ENCODE measurements around the gene UPK1A.

UPK1A gene

DNA sequence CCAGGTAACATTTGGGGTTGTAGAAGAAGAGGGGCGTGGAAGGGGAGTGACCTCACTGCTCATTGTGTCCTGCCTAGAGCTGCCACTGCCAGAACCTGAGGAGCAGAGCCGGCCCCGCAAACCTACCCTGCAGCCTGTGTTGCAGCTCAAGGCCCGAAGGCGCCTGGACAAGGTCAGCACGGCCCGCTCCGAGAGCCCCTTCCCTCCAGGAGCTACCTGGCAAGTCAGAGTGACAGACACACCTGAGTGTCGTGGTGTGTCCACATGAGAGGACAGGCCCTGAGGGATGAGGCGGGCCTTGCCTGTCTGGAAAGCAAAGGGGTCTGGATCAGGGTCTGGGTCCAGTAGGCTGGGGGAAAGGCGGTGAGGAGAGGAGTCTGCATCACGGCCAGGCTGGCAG lies 58.2 kb downstream of the UPK1A start:
- Histone ChIP-seq H3K27me3 (no peaks in the 10 kb centered on the region), H3K4me1 (no peaks in the 10 kb centered on the region), H3K4me3 (ENCODE audit: low read depth, low read length) (no peak overlapping the region), H3K9me3 (no peaks in the 10 kb centered on the region), H3K36me3 (peaks cover 88% of the 10 kb centered on the region)
- DNase-seq, result no peak
- TF ChIP-seq, protein P1, sequence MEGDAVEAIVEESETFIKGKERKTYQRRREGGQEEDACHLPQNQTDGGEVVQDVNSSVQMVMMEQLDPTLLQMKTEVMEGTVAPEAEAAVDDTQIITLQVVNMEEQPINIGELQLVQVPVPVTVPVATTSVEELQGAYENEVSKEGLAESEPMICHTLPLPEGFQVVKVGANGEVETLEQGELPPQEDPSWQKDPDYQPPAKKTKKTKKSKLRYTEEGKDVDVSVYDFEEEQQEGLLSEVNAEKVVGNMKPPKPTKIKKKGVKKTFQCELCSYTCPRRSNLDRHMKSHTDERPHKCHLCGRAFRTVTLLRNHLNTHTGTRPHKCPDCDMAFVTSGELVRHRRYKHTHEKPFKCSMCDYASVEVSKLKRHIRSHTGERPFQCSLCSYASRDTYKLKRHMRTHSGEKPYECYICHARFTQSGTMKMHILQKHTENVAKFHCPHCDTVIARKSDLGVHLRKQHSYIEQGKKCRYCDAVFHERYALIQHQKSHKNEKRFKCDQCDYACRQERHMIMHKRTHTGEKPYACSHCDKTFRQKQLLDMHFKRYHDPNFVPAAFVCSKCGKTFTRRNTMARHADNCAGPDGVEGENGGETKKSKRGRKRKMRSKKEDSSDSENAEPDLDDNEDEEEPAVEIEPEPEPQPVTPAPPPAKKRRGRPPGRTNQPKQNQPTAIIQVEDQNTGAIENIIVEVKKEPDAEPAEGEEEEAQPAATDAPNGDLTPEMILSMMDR (IDR thresholded peaks at IDR 0.05; ENCODE audit: low read depth, low read length), result no peak

DNA sequence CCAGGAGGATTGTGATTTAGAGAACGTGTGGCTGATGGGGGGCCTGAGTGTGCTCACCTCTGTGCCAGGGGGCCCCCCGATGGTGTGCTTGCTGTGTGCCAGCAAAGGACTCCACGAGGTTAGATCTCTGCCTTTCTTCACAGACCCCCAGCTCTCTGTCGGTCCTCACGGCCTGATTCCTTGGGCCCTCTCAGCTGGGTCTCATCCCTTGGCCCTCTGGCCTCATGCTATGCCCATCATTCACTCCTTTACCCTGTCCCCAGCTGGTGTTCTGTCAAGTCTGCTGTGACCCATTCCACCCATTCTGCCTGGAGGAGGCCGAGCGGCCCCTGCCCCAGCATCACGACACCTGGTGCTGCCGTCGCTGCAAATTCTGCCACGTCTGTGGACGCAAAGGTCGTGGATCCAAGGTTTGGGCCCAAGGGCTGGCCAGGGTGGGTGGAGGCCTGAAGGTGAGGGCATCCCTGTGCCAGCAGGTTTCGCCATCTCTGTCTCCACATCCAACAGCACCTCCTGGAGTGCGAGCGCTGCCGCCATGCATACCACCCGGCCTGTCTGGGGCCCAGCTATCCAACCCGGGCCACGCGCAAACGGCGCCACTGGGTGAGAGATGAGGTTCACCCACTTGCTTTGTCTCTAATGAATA lies 59.0 kb downstream of the UPK1A start:
- Histone ChIP-seq H3K9me3 (no peaks in the 10 kb centered on the region), H3K4me3 (ENCODE audit: low read depth, low read length) (no peak overlapping the region), H3K27me3 (no peaks in the 10 kb centered on the region), H3K36me3 (peaks cover 88% of the 10 kb centered on the region), H3K4me1 (no peaks in the 10 kb centered on the region)
- TF ChIP-seq, protein P1 (IDR thresholded peaks at IDR 0.05; ENCODE audit: low read depth, low read length), result no peak
- no peak for DNase-seq

DNA sequence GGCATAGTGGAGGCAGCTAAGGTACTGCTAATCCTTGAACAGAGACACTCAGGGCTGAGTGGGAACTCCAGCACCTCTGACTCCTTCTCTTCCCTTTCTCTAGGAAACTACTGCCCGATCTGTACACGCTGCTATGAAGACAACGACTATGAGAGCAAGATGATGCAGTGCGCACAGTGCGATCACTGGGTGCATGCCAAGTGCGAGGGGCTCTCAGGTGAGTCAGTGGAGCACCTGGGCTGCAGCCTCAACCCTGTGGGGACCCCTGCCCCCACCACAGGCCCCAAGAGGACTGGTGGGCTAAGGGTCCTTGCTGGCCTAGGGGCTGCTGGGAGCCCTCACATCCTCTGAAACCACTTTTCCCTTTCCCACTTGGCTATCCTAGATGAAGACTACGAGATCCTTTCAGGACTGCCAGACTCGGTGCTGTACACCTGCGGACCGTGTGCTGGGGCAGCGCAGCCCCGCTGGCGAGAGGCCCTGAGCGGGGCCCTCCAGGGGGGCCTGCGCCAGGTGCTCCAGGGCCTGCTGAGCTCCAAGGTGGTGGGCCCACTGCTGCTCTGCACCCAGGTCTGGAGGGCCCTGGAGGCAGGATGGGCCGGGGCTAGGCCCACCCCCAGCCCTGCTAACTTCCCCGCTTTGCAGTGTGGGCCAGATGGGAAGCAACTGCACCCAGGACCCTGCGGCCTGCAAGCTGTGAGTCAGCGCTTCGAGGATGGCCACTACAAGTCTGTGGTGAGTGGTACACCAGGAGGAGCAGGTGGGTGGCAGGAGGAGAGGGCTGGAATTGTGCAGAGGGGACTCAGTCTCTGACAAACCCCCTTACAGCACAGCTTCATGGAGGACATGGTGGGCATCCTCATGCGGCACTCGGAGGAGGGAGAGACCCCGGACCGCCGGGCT lies 61.0 kb downstream of the UPK1A start:
- H3K4me1 ChIP-seq, result no peaks in the 10 kb centered on the region
- H3K27me3 ChIP-seq, result no peaks in the 10 kb centered on the region
- TF ChIP-seq, protein P1 (IDR thresholded peaks at IDR 0.05; ENCODE audit: low read depth, low read length), result no peak
- H3K36me3 ChIP-seq, result peaks cover 97% of the 10 kb centered on the region
- no peak overlapping the region for H3K4me3 ChIP-seq (ENCODE audit: low read depth, low read length)
- no peaks in the 10 kb centered on the region for H3K9me3 ChIP-seq
- DNase-seq, result no peak

Measured in BE2C (cell line).